NCI-H2029 (cell line): ENCODE measurements around the gene GPATCH11.

Source experiments
- DNase-seq: peaks from one replicate; lab custom pipeline; 2025; lab: John Stamatoyannopoulos, UW

Gene GPATCH11

GRCh38 chr2:37083873-37084794 lies at the start of gene GPATCH11, which contains the start of gene HEATR5B:
TSS of gene GPATCH11 (plus strand) at chr2:37084518. CDS start at chr2:37088382, 3,864 bp downstream.
TSS of gene HEATR5B (minus strand) at chr2:37084372. CDS start at chr2:37083414, 958 bp downstream.
- peak; percentile 95 for DNase-seq

- no peak for DNase-seq
Measured at GRCh38 chr2:37037771-37038170, 46.5 kb upstream of the GPATCH11 start.

GRCh38 chr2:37039580-37039979 lies 44.7 kb upstream of the GPATCH11 start:
- no peak for DNase-seq

GRCh38 chr2:37052600-37053332 lies 31.6 kb upstream of the GPATCH11 start:
- no peak for DNase-seq

GRCh38 chr2:37059841-37060240 lies 24.5 kb upstream of the GPATCH11 start:
- DNase-seq, result no peak

GRCh38 chr2:37060446-37060845 lies 23.9 kb upstream of the GPATCH11 start:
- DNase-seq, result no peak

- no peak for DNase-seq
Measured at GRCh38 chr2:37061013-37061711, 23.2 kb upstream of the GPATCH11 start.

- no peak for DNase-seq
Measured at GRCh38 chr2:37061776-37062175, 22.5 kb upstream of the GPATCH11 start.

GRCh38 chr2:37068686-37069085 lies 15.6 kb upstream of the GPATCH11 start:
- DNase-seq, result no peak

- no peak for DNase-seq
Measured at GRCh38 chr2:37070931-37071330, 13.4 kb upstream of the GPATCH11 start.

GRCh38 chr2:37080266-37080665 lies 4.1 kb upstream of the GPATCH11 start:
- no peak for DNase-seq

- no peak for DNase-seq
Measured at GRCh38 chr2:37080689-37081088, 3.6 kb upstream of the GPATCH11 start.

- no peak for DNase-seq
Measured at GRCh38 chr2:37084797-37085196, 479 bp downstream of the GPATCH11 start.

GRCh38 chr2:37085731-37086147 lies 1.4 kb downstream of the GPATCH11 start:
- no peak for DNase-seq

GRCh38 chr2:37090019-37090477 lies 5.7 kb downstream of the GPATCH11 start:
- DNase-seq, result no peak

GRCh38 chr2:37091873-37092272 lies 7.6 kb downstream of the GPATCH11 start:
- DNase-seq, result no peak

- no peak for DNase-seq
Measured at GRCh38 chr2:37096568-37096967, 12.2 kb downstream of the GPATCH11 start.

- no peak for DNase-seq
Measured at GRCh38 chr2:37098416-37099118, 14.2 kb downstream of the GPATCH11 start.

- no peak for DNase-seq
Measured at GRCh38 chr2:37100054-37100453, 15.7 kb downstream of the GPATCH11 start.

GRCh38 chr2:37102588-37102987 lies 18.3 kb downstream of the GPATCH11 start:
- DNase-seq, result no peak

GRCh38 chr2:37104178-37104577 lies 19.9 kb downstream of the GPATCH11 start:
- DNase-seq, result no peak

GRCh38 chr2:37105150-37105549 lies 20.8 kb downstream of the GPATCH11 start:
- no peak for DNase-seq
